Endothelial cell of hepatic sinusoid (primary cell): ENCODE measurements around the gene CACNB3.
"Not testable (repeated sequence)": the region's sequence is repeated elsewhere in the genome, so short reads cannot be mapped to it uniquely, and the experiment has no call there.

Experiments used
- in situ Hi-C: cut with HindIII; loops from 2 replicates; pipeline ENCODE4 v1.10.0; 2017; ENCODE audit warnings: low sequenced_read_pairs

The CACNB3 gene

DNA sequence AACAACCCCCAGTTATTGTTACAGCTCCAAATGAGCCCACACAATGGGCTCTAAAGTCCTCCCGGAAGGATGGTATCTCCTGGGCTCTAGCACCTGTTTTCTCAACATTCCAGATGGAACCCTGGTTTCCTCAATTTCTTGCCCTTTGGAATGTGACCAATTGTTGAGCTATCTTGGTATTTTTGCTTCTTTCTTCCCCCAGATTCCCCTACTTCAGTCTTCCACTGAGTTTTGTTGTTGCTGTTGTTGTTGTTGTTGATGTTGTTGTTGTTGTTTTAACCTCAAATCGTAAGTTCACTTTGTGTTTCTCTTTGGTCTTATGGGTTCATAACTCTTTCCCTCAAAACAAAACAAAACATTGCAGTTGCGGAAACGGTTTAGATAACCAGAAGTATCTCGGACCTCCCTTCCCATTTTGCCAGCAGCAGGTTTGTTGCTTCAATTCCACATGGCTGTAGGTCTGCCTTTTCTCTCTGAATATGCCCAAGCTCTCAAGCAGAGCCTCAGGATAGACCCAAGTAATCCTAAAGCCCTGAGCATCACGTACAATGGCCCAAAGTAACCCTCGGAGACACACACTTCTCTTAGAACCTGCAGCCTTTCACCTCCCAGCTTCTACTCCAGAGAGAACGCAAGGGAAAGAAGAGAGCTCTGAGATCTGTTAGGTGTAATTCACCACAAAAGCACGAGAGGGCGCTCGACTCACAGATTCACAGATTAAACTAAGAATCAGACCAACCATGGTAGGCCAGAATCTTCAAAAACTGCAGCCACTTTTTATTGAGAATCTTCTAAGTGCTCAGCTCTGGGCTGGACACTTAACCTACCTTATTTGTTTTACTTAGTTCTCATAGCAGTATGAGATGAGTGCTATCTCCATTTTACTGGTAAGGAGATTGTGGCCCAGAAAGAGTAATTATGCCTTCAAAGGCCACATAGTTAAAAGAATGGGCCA is 34.7 kb downstream of the CACNB3 start:
- in situ Hi-C loops: no loop called here

DNA sequence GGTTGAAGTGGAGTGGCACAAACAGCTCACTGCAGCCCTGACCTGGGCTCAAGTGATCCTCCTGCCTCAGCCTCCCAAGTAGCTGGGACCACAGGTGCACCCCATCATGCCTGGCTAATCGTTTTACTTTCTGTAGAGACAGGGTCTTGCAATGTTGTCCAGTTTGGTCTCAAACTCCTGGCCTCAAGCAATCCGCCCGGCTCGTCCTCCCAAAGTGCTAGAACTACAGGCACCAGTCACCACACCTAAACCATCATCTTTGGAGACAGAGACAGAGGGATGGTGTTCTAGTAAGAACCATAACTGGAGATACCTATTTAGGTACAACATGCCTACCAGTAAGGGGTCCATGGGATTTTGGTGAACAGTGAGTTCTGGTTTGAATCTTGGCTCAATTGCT is 36.2 kb downstream of the CACNB3 start:
- in situ Hi-C loops: no loop called here

DNA sequence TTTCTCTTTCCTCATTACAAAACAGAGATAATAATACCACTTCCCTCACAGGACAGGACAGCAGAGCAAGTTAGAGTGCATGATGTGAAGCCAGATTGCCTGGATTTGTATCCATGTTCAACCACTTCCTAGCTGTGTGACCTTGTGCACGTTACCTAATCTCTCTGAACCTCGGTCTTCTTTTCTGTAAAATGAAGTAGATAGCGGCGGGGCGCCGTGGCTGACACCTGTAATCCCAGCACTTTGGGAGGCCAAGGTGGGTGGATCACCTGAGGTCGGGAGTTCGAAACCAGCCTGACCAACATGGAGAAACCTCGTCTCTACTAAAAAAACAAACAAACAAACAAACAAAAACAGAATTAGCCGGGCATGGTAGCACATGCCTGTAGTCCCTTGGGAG is 36.6 kb downstream of the CACNB3 start:
- in situ Hi-C loops: not testable (repeated sequence)

DNA sequence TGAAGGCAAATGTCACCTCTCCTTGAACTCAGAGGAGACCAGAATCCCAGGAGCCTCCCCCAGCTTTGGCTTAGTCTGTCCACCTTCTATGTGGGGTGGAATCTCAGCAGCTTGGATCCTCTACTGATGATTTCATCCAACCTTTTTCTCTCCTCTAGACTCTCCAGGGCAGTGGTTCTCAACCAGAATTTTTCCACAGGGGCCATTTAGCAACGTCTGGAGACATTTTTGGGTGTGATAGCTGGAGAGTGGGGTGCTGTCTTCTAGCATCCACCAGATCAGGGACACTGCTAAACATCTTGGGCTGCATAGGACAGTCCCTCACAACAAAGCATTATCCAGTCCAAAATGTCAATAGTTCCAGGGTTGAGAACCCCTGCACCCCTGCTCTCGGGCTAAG is 38.1 kb downstream of the CACNB3 start:
- in situ Hi-C loops: no loop called here

DNA sequence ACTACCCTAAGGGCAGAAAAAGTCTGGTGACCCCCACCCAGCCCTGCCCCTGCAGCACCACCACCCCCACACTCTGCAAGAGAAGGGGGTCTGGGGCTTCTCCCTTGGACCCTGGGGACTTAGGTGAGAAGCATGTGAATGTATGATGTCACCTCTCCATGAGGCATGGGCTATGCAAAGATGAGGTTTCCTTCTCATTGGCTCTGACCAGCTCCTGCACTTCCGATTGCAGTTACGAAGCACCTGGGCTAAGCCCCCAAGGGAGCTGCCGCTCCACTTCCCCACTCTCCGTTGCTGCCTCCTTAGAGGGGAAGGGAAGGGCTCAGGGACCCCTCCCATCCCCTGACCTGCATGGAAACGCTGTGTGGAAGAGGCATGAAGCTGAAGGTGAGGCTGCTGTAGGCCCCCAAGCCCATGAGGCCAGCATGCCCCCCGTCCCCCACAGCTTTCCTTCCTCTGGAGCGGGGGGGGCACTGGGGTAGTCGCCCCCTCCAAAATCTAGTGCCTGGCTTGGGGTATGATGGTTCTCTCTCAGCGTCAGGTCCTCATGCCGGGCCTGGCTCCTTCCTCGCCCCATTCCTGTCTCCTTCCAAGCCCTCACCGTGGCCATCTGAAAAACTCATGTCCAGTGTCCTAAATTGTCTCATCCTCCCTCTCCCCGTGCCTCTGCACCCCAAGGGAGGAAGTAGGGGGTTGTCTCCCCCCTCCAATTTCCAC is 39.1 kb downstream of the CACNB3 start:
- in situ Hi-C loops: no loop called here

DNA sequence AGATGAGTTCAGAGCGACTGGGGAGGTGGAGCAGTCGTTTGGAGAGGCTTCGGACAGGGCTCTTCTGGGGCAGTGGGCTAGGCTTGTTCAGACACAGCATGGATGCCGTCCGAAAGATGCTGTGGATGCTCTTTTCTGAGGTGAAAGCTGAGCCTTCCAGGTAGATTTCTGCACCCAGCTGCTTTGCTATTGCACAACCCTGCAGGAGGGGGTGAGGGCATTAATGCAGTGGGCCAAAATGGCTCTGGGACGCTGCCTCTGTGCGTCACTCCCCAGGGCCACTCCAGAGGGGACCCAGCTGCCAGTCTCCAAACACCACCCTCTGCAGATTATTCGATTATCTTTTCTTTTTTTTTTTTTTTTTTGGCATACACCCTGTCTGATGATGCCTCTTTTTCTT is 39.7 kb downstream of the CACNB3 start:
- in situ Hi-C loops: no loop called here

DNA sequence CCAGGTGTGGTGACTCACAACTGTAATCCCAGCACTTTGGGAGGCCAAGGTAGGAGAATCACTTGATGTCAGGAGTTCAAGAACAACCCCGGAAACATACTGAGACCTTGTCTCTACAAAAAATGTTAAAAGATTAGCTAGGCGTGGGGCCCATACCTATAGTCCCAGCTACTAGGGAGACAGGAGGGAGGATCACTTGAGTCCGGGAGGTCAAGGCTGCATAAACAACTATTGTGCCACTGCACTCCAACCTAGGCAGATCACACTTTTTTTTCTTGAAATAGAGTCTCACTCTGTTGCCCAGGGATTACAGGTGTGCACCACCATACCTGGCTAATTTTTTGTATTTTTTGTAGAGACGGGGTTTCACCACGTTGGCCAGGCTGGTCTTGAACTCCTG is 41.3 kb downstream of the CACNB3 start:
- in situ Hi-C loops: loop anchor here (5.0 kb wide), 1 partner anchor 32 kb away; no protein-coding TSS in a partner anchor

DNA sequence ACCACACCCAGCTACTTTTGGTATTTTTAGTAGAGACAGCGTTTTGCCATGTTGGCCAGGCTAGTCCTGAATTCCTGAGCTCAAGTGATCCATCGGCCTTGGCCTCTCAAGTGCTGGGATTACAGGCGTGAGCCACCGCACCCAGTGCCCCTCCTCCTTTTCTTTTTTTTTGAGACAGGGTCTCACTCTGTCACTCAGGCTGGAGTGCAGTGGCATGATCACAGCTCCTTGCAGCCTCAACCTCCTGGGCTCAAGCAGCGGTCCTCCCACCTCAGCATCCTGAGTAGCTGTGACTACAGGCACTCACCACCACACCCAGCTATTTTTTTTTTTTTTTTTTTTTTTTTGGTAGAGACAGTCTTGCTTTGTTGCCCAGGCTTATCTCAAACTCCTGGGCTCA is 41.9 kb downstream of the CACNB3 start:
- in situ Hi-C loops: loop anchor here (5.0 kb wide), 1 partner anchor 33 kb away; no protein-coding TSS in a partner anchor

DNA sequence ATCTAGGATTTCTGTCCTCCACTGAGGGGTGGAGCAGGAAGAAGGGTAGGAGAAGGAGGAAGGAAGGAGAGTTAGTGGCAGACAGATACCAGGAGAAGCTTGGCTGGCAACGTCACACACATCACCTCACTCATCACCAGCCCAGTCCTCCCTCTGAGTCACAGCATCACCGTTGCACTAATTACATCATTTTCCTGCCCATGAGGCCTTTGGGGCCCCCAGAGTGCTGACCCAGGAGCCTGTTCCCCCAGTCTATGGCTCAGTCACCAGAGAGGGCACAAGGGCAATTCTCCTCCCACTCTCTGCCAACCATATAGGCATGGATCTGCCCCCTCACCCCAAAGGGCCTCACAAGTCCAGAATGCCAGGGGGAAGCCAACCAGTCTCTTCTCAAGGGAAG is 42.8 kb downstream of the CACNB3 start:
- in situ Hi-C loops: loop anchor here (5.0 kb wide), 1 partner anchor 34 kb away; no protein-coding TSS in a partner anchor

DNA sequence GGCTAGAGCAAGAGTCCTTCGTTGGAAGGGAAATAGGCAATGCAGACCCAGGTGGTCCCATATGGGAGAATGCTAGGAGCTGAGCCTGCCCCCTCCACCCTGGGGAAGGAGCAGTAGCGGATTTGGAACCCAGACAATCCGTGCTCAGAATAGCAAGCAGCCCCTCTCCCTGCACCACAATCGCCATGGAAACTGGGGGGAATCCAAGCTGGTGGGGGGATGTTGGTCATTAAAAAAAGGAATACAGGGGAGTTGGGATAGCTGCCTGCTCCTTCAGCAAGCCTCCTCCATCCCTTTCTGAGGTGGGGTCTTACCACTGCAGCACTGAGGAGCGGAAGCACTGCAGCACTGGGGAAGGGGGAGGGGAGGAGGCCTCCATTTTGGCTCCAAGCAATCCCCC is 44.5 kb downstream of the CACNB3 start:
- in situ Hi-C loops: loop anchor here (5.0 kb wide), 1 partner anchor 35 kb away; no protein-coding TSS in a partner anchor

DNA sequence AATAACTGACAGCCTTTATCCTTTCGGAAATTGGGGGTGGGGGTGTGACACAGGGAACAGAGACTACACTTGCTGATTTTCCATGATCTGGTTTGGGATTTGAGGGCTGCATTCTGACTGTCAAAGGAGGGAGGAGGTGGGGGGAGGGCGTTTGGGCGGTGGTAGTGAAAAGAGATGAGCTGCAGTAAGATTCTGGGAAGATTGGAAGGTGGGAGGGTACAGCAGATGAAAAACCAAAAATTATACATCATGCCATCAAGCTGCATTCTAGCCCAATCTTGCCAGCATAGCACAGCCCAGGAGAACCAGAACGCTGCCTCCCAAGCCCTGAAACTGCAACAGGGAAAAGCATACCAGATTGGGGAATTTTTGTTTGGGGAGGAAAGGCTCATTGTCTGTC is 45.0 kb downstream of the CACNB3 start:
- in situ Hi-C loops: loop anchor here (5.0 kb wide), 1 partner anchor 36 kb away; no protein-coding TSS in a partner anchor

DNA sequence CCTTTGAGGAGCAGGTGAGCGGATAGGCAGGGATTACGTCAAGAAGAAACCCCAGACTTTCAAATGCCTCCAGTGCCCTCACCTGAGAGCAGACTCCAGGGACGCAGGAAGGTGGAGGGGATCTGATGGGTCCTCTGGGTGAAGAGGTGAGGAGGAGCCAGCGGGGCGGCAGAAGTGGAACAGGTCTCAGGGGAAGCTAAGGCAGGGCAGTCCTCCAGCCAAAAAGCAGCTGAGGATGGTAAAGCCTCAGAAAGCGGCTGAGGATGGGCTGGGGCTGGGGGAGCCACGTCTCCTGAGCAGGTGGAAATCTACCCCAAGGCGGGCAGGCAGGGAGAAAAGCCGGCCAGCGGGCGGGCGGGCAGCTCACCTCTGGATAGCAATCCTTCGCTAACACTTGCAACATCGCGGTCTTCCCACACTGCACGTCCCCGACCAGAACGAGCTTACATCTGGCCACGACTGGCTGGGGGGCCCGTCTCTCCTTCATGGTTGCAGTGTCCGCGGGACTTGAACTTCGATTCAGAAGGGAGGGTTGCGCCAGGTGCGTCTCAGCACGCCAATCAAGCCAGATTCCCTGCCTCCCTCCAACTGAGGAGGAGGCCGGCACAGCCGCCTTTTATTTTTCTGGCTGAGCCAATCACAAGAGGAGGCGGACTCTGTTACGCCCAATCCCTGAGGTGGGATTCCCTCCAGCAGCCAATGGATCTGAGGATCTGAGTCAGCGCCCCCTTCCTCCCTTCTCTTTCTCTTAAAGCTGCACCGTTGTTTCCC is 47.2 kb downstream of the CACNB3 start, which contains the start of gene RND1:
Gene RND1, minus strand, starts transcription at position 590 of the 771 bp plus-strand sequence. Its CDS starts 103 bp downstream, at position 487.
- in situ Hi-C loops: no loop called here

DNA sequence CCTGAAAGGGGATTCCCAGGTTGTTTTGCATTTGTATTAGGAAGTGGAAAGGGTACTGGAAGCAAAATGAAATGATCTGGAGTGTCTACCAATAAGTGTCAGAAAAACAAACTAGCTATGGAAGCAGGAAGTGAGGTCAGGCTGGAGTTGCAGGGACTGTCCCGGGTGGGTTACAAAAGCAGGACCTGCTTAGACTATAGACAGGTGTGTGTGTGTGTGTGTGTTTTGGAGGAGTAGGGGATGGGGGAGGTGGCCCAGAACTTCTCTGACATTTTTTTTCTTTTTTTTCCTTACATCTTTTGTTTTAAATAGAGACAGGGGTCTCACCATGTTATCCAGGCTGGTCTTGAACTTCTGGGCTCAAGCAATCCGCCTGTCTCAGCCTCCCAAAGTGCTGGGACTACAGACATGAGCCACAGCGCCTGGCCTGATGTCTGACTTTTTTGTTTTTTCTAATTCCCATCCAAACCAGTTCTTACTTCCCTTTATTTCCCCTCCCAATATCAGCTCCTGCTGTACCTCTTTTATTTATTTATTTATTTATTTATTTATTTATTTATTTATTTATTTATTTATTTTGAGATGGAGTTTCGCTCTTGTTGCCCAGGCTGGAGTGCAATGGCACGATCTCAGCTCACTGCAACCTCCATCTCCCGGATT is 47.9 kb downstream of the CACNB3 start:
- in situ Hi-C loops: no loop called here

DNA sequence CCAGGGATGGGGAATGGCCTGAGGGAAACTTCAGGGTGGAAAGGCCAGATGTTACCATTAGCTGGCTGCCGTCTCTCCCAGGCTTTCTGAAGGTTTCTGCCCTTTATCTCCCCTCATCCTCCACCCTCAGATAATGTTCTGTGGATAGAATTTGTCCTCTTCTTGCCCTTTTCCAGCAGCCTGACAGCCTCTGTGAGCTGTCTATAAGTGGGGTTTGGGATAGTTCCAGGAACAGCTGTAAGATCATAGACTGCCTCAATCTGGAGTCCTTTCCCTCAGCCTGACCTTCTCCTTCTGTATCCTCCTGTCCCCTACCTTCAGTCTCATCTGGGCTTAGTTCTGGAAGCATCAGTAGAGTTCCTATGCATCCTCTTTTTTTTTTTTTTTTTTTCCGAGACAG is 50.2 kb downstream of the CACNB3 start:
- in situ Hi-C loops: no loop called here

DNA sequence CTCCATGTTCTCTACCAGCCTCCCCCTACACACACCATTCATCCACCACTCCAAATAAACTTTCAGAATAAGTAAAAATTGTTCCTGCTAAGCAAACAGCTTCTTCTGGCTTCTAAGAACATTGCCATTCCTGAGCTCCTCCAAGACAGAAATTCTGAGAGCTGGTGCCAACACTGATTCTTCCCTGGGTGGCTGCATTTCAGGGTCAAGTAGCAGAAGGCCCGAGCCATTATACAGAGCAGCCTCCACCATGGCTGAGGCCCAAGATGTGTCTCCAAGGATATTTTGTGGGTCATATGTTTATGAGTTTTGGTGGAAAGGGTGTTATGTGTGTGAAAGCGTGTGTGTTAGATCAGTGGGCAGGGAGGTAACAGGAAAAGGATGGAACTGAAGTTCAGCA is 50.9 kb downstream of the CACNB3 start:
- in situ Hi-C loops: no loop called here

DNA sequence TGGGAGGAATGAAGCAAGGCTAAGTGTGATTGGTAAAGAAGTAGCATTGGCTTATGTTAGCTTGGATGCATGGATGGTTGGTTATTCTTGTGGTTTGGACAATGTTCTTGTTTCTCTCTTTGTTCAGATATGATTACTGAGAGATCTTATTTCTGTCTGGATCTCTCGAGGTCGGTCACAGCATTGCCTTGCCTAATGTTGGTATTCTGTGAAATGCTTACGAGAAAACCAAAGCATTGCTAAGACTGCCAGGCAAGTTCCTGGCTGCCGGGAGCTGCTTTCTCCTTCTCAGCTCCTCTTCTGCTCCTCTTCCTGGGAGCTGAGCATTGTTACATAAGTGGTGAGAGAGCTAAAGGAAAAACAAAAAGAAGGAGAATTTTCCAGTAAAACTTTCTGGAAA is 54.8 kb downstream of the CACNB3 start:
- in situ Hi-C loops: no loop called here

DNA sequence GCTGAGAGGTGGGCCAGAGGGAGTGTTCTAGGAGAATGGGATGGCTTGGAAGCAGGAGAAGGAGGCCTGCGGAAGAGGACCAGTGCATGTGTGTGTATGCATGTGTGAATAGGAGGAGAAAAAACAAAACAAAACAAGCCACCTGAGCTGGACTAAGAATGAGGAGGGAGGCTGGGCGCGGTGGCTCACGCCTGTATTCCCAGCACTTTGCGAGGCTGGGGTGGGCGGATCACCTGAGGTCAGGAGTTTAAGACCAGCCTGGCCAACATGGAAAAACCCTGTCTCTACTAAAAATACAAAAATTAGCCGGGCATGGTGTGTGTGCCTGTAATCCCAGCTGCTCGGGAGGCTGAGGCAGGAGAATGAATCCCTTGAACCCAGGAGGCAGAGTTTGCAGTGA is 55.2 kb downstream of the CACNB3 start:
- in situ Hi-C loops: not testable (repeated sequence)

DNA sequence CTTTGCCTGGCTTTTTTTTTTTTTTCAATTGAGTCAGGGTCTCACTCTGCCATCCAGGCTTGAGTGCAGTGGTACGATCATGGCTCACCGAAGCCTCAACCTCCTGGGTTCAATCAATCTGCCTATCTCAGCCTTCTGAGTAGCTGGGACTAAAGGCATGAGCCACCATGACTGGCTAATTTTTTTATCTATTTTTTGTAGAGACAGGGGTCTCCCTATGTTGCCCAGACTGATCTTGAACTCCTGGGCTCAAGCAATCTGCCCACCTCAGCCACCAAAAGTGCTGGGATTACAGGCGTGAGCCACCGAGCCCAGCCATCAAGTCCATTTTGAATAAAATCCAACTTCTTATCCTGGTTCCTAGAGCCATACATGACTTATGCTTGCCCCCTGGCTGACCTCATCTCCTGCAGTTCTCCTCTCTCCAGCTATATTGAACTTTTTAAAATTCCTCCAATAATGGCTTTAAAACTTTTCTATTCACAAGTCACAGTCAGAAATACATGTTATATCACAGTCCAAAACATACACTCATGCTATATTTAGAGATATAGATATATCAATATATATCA is 57.7 kb downstream of the CACNB3 start:
- in situ Hi-C loops: no loop called here
